Colonic mucosa (tissue), 4 donors: ENCODE results near the gene EPHA8. TPM values are rescaled to one million over a fixed set of nuclear protein-coding genes. Genes with fewer than 3 reads are reported as not detected.

Experiments used
- DNase-seq: peaks from one replicate; pipeline ENCODE4 v3.0.0-alpha.2; 2020
- H3K27ac ChIP-seq: fragments of 200-600 bp; one replicate; pipeline ENCODE4 v1.8.0; 2021
- H3K27me3 ChIP-seq: fragments of 200-600 bp; one replicate; pipeline ENCODE4 v1.8.0; 2021
- H3K36me3 ChIP-seq: fragments of 200-600 bp; one replicate; pipeline ENCODE4 v1.8.0; 2021
- H3K4me1 ChIP-seq: fragments of 200-600 bp; one replicate; pipeline ENCODE4 v1.8.0; 2021; ENCODE audit warnings: mild to moderate bottlenecking
- H3K4me3 ChIP-seq: fragments of 200-600 bp; one replicate; pipeline ENCODE4 v1.8.0; 2021
- H3K9ac ChIP-seq, 2 donors: one replicate each; pipeline ENCODE4 v1.7.0; 2013; ENCODE audit warnings: control low read depth in 2 of 2, low read depth in 2 of 2, low read length in 2 of 2
- H3K9me3 ChIP-seq: fragments of 200-600 bp; one replicate; pipeline ENCODE4 v1.8.0; 2021
- intact Hi-C: fragments of 100-400 bp; cut with DNase I; formaldehyde crosslinking; loops from one replicate; pipeline ENCODE4 v1.14.1; 2022
- total RNA-seq, 2 donors: library from RNA; stranded (reverse); fragmentation: NEBNext Ultra II Directional in 1 of 2; extraction: Animal tissue kit (Norgen Biotek cat#: 25700) in 1 of 2; gene quantifications; one replicate each; pipeline ENCODE4 v1.2.1, GENCODE V29; 2021
- TF ChIP-seq, protein P1 (sequence below): fragments of 200-600 bp; IDR thresholded peaks from one replicate; pipeline ENCODE4 v1.8.0; 2022; ENCODE audit warnings: antibody characterized with exemption, mild to moderate bottlenecking
- donor health status: healthy.
- donor health status: DM: no; HTN: no; CAD: no.
- donor health status: DM: no; HTN: no; CAD: no.

The EPHA8 gene
- total RNA-seq, 2 donors from 2014 or later: not detected

DNA sequence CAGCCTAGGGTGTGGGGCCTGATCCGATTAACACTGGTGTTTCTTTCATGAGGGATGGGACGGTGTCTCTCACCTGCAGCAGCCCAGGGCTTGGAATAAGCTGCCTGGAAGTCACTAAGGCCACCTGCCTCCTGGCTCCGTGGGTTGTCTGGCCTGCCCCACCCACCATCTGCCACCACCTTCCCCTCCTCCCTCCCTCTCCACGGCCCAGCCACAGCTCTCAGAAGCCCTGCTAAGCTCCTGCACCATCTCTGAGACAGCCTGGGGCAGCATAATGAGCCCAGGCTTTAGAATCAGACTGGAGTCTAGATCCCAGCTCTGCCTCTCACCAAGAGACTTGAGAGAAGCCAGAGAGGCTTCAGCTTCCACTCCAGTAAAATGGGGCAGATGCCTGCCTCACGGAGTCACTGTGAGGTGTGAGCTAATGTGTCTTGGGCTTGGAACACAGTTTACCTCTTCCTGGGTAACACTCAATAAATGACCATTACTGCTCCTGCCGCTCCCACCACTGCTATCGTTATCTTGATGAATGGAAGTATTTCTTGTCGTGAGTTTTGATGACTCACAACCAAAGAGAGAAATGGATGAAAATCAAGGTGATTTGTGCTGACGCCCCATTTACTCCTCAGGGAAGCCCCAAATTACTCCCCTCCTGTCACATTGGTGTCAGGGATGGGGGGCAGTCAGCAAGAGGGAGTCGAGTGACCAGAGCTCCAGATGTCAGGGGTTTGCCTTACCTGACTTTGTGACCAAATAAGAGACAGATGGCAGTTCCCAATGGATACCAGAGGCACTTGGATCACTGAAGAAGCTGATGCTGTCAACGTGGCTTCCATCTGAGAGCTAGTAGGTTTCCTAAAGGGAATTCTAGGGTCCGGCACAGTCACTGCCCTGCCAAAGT lies 49.6 kb downstream of the EPHA8 start:
- Histone ChIP-seq H3K36me3 (no peaks in the 10 kb centered on the region), H3K27me3 (peaks cover 13% of the 10 kb centered on the region)
- TF ChIP-seq, protein P1, sequence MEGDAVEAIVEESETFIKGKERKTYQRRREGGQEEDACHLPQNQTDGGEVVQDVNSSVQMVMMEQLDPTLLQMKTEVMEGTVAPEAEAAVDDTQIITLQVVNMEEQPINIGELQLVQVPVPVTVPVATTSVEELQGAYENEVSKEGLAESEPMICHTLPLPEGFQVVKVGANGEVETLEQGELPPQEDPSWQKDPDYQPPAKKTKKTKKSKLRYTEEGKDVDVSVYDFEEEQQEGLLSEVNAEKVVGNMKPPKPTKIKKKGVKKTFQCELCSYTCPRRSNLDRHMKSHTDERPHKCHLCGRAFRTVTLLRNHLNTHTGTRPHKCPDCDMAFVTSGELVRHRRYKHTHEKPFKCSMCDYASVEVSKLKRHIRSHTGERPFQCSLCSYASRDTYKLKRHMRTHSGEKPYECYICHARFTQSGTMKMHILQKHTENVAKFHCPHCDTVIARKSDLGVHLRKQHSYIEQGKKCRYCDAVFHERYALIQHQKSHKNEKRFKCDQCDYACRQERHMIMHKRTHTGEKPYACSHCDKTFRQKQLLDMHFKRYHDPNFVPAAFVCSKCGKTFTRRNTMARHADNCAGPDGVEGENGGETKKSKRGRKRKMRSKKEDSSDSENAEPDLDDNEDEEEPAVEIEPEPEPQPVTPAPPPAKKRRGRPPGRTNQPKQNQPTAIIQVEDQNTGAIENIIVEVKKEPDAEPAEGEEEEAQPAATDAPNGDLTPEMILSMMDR: no peak

DNA sequence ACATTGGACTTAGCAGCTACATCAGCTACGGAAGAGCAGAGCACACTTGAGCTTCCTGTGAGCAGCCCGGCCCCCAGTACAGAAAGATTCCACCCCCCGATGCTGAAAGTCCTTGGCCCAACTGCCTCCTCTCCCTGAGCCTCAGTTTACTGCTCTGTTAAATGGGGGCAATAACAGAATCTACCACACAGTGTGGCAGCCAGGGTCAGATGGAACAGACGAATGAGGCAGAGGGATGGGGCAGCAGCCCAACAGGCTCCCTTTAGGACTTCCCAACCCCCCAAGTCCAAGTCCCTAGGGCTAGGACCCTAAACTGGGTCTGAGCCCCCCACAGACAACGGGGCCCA lies 50.3 kb downstream of the EPHA8 start:
- DNase-seq: no peak
- Histone ChIP-seq H3K27me3 (peaks cover 17% of the 10 kb centered on the region), H3K27ac (no peak overlapping the region), H3K9me3 (no peaks in the 10 kb centered on the region), H3K4me3 (no peak overlapping the region), H3K36me3 (no peaks in the 10 kb centered on the region), H3K4me1 (no peaks in the 10 kb centered on the region), H3K9ac (no peak overlapping the region)
- intact Hi-C loops: no loop called here
- TF ChIP-seq, protein P1: no peak

More for the DNA sequence above, 49.6 kb downstream of the EPHA8 start:
- H3K27ac ChIP-seq: no peak overlapping the region
- no peak overlapping the region for H3K9ac ChIP-seq
- no peaks in the 10 kb centered on the region for H3K4me1 ChIP-seq
- no peaks in the 10 kb centered on the region for H3K9me3 ChIP-seq
- no peak overlapping the region for H3K4me3 ChIP-seq
- DNase-seq: no peak
- intact Hi-C loops: no loop called here

- DNase-seq: no peak
- H3K36me3 ChIP-seq: no peaks in the 10 kb centered on the region
- H3K4me1 ChIP-seq: no peaks in the 10 kb centered on the region
- no peak overlapping the region for H3K9ac ChIP-seq
- H3K27ac ChIP-seq: no peak overlapping the region
- peaks cover 17% of the 10 kb centered on the region for H3K27me3 ChIP-seq
- intact Hi-C loops: no loop called here
- H3K9me3 ChIP-seq: no peaks in the 10 kb centered on the region
- no peak overlapping the region for H3K4me3 ChIP-seq
- TF ChIP-seq, protein P1: no peak
Measured at GRCh38 chr1:22613951-22614350, 50.7 kb downstream of the EPHA8 start.

DNA sequence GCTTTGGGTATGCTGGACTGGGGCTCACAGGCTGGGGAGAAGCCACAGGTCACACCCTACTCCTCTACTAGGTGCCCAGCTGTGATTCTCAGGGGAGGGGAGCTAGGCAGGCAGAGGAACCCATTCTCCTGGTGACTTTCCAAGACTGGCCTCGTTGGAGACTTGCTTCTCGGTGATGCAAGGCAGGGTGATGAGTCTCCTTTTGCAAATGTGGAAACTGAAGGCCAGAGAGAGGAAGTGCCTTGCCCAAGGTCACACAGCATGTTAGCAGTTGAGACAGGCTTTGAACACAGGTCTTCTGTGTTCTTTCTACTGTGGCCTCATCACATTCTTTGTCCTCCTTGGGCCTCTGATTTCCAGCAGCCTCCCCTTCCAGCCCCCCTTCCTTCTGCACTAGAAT lies 52.6 kb downstream of the EPHA8 start:
- no peaks in the 10 kb centered on the region for H3K4me1 ChIP-seq
- intact Hi-C loops: no loop called here
- peaks cover 17% of the 10 kb centered on the region for H3K27me3 ChIP-seq
- no peak for DNase-seq
- no peak overlapping the region for H3K9ac ChIP-seq
- H3K36me3 ChIP-seq: no peaks in the 10 kb centered on the region
- no peaks in the 10 kb centered on the region for H3K9me3 ChIP-seq
- TF ChIP-seq, protein P1: no peak
- H3K27ac ChIP-seq: no peak overlapping the region
- no peak overlapping the region for H3K4me3 ChIP-seq

- H3K27ac ChIP-seq: no peak overlapping the region
- TF ChIP-seq, protein P1: no peak
- peaks cover 17% of the 10 kb centered on the region for H3K27me3 ChIP-seq
- DNase-seq: no peak
- intact Hi-C loops: no loop called here
- H3K4me3 ChIP-seq: no peak overlapping the region
- no peaks in the 10 kb centered on the region for H3K36me3 ChIP-seq
- no peak overlapping the region for H3K9ac ChIP-seq
- no peaks in the 10 kb centered on the region for H3K4me1 ChIP-seq
- H3K9me3 ChIP-seq: no peaks in the 10 kb centered on the region
Measured at GRCh38 chr1:22616571-22616970, 53.3 kb downstream of the EPHA8 start.
